Stimulated activated CD4-positive, alpha-beta T cell treated with anti-CD3 and anti-CD28 coated beads, Interleukin-1b, Interleukin-23, amount 100 ng/mL, for 1 hour (primary cell): ENCODE results near the gene NOL9.

ENCODE experiments used
- DNase-seq, 2 donors: peaks; one replicate each; pipeline ENCODE4 v3.0.0-alpha.2; 2020; ENCODE audit warnings: low read depth in 2 of 2

Gene NOL9

GRCh38 chr1:6489383-6489765 is 64.9 kb downstream of the NOL9 start:
- DNase-seq: no peak

- DNase-seq: no peak
Observed at GRCh38 chr1:6488602-6489382, 65.5 kb downstream of the NOL9 start.

- no peak for DNase-seq
Observed at GRCh38 chr1:6487804-6488484, 66.4 kb downstream of the NOL9 start.

GRCh38 chr1:6486433-6487011 is 67.8 kb downstream of the NOL9 start:
- peak; percentile 74 to 88 for DNase-seq

- no peak for DNase-seq
Observed at GRCh38 chr1:6485168-6486101, 68.9 kb downstream of the NOL9 start.

- DNase-seq: no peak
Observed at GRCh38 chr1:6484826-6485167, 69.5 kb downstream of the NOL9 start.

GRCh38 chr1:6483761-6484117 is 70.6 kb downstream of the NOL9 start:
- no peak for DNase-seq

- DNase-seq: no peak
Observed at GRCh38 chr1:6483017-6483760, 71.1 kb downstream of the NOL9 start.

GRCh38 chr1:6481820-6482219 is 72.5 kb downstream of the NOL9 start:
- DNase-seq: no peak

GRCh38 chr1:6477039-6477820 is 77.1 kb downstream of the NOL9 start:
- DNase-seq: no peak

GRCh38 chr1:6476483-6476882 is 77.8 kb downstream of the NOL9 start:
- DNase-seq: no peak

- DNase-seq: peak; percentile 64 to 72
Observed at GRCh38 chr1:6475381-6476133, 78.8 kb downstream of the NOL9 start.

GRCh38 chr1:6474815-6475282 is 79.5 kb downstream of the NOL9 start:
- no peak for DNase-seq

- no peak for DNase-seq
Observed at GRCh38 chr1:6473974-6474814, 80.1 kb downstream of the NOL9 start.

- DNase-seq: no peak
Observed at GRCh38 chr1:6473156-6473555, 81.2 kb downstream of the NOL9 start.

GRCh38 chr1:6472391-6472790 is 81.9 kb downstream of the NOL9 start:
- no peak for DNase-seq

GRCh38 chr1:6471970-6472368 is 82.3 kb downstream of the NOL9 start:
- DNase-seq: no peak
